Measurements from ENCODE around the gene EPC2. TPM values are rescaled to one million over a fixed set of nuclear protein-coding genes. Genes with fewer than 3 reads are reported as not detected.

Gene EPC2, protein sequence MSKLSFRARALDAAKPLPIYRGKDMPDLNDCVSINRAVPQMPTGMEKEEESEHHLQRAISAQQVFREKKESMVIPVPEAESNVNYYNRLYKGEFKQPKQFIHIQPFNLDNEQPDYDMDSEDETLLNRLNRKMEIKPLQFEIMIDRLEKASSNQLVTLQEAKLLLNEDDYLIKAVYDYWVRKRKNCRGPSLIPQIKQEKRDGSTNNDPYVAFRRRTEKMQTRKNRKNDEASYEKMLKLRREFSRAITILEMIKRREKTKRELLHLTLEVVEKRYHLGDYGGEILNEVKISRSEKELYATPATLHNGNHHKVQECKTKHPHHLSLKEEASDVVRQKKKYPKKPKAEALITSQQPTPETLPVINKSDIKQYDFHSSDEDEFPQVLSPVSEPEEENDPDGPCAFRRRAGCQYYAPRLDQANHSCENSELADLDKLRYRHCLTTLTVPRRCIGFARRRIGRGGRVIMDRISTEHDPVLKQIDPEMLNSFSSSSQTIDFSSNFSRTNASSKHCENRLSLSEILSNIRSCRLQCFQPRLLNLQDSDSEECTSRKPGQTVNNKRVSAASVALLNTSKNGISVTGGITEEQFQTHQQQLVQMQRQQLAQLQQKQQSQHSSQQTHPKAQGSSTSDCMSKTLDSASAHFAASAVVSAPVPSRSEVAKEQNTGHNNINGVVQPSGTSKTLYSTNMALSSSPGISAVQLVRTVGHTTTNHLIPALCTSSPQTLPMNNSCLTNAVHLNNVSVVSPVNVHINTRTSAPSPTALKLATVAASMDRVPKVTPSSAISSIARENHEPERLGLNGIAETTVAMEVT
- total RNA-seq, result 10 to 100 TPM; 13.4 to 42.9 (median 30.7) TPM

DNA sequence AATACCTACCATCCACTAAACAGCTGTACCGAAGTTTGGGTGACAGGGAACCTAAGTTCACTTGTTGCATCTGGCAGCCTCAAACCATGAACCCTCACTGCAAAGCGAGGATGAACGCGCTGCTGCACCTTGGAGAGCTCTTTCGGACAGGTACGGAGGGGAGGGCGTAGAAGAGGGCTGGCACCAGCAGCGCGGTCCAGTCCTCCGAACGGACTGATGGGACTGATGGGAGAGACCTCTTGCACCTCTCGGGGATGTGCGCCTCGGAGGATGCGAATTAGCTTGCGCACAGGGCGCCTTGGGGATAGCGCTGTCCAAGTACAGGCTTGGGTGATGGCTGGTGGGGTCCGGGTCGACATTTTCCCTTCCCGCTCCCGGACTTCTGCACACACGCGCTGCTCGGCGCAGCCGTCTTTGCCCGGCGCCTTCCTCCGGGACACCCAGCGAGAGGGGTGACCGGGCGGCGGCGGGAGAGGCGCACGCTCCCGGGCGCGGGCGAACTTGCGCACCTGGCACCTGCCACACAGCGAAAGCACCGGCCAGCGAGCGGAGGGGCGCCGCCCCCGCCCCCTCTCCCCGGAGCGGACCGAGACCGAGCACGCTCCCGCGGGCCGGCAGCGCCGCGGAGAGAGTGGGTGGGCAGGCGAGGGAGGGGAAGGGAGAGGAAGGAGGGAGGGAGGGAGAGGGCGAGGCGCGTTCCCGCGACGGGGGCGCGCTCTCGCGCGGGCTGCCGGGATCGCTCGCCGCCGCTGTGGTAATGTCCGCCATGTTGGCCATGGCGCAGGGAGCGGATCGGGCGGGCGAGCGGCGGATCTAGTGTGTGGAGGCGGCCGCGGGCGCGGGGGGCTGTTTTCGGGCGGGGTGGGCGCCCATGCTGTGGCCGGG, at the start of gene EPC2:
TSS of gene EPC2 (plus strand) at position 754 of the 885 bp plus-strand sequence. CDS start 267 bp downstream, outside the sequence.
- Histone ChIP-seq H3K4me1 (replicated peaks in 1 of 2) (peaks cover 4 to 8% of the 10 kb centered on the region in 2 donors), H3K4me3 (peak within 1 kb of the TSS; percentile 74 to 97 (median 87)), H3K27ac (peak within 1 kb of the TSS; percentile 99)
- in situ Hi-C loops (cut with MboI; ENCODE audit: low pct_unique_long_range_greater_than_20kb in 2 of 9, low sequenced_read_pairs in 9 of 9, unreplicated experiment in 9 of 9), result loop anchor here in 3 of 9 experiments (25.0 kb wide), 1 partner anchor 343 kb away; no protein-coding TSS in a partner anchor
- 0% methylated on average over 1 to 7 of the region's 94 CpGs; no CpG with 5 or more reads in 6 of the 10 experiments for WGBS, 10 experiments
- ATAC-seq (replicated peaks in 6 of 8), result peak; percentile 58 to 74 (median 67)

DNA sequence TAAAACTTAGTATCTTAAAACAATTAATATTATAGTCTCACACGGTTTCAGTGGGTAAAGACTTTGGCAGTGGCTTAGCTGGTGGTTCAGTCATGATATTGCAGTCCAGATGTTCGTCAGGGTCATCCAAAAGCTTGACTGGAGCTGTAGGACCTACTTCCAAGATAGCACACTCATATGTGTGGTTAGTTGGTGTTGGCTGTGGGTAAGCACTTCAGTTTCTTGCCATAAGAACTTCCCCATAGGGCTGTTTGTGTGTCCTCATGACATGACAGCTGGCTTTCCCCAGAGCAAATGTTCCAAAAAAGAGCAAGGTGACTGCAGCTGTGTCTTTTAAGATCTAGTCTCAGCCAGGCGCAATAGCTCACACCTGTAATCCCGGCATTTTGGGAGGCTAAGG, 48.5 kb upstream of the EPC2 start:
- Histone ChIP-seq H3K4me3 (no peak overlapping the region), H3K27ac (no peak overlapping the region), H3K4me1 (replicated peaks in 1 of 2) (no peaks in the 10 kb centered on the region)
- WGBS, 10 experiments, result 0 to 100% (median 80%) methylated on average over 1 to 4 of the region's 4 CpGs; no CpG with 5 or more reads in 1 of the 10 experiments
- in situ Hi-C loops (cut with MboI; ENCODE audit: low pct_unique_long_range_greater_than_20kb in 2 of 9, low sequenced_read_pairs in 9 of 9, unreplicated experiment in 9 of 9), result no loop called here
- ATAC-seq (replicated peaks in 6 of 8), result no peak

DNA sequence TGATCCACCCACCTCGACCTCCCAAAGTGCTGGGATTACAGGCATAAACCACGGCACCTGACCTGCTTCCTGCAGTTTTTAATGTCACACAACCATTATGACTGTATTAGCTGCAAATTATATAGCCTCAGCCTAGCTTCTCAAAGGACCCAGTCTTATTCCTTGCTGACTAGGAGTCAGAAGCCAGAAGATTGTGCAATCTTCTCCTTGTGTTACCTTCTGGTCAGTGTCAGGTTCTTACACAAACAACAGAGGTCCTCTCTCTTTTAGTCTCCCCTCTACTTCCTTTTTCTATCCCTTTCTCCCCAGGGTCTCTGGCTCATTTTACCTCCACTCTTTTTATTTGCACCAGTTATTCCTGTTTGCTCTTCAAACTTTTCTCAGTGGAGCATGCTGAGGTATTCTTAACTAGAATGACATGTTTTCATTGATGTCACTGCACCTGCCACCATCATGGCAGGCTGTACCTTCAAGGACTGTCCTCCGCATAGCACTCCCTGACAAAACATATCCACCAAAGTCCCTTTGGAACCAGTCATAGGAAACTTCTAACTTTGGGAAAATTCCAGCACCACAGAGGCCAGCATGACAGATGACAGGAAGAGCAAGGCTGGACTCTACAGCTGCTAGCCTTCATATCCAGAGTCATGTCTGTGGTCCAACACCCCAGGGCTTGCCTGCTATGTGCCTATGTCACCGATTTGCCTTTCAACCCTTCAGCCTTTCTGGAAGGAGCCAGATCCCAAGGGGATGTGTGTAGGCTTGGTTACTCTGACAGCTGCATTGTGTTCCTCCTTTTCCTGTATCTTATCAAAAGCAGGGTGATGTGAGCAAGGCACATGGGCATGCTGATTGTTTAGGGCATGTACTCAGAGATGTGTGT, 45.2 kb upstream of the EPC2 start:
- H3K4me1 ChIP-seq (replicated peaks in 1 of 2), result no peaks in the 10 kb centered on the region
- no peak overlapping the region for H3K4me3 ChIP-seq
- no peak for ATAC-seq (replicated peaks in 6 of 8)
- in situ Hi-C loops (cut with MboI; ENCODE audit: low pct_unique_long_range_greater_than_20kb in 2 of 9, low sequenced_read_pairs in 9 of 9, unreplicated experiment in 9 of 9), result no loop called here
- no peak overlapping the region for H3K27ac ChIP-seq
- 0 to 100% (median 83%) methylated on average over 1 to 4 of the region's 4 CpGs; no CpG with 5 or more reads in 3 of the 10 experiments for WGBS, 10 experiments

DNA sequence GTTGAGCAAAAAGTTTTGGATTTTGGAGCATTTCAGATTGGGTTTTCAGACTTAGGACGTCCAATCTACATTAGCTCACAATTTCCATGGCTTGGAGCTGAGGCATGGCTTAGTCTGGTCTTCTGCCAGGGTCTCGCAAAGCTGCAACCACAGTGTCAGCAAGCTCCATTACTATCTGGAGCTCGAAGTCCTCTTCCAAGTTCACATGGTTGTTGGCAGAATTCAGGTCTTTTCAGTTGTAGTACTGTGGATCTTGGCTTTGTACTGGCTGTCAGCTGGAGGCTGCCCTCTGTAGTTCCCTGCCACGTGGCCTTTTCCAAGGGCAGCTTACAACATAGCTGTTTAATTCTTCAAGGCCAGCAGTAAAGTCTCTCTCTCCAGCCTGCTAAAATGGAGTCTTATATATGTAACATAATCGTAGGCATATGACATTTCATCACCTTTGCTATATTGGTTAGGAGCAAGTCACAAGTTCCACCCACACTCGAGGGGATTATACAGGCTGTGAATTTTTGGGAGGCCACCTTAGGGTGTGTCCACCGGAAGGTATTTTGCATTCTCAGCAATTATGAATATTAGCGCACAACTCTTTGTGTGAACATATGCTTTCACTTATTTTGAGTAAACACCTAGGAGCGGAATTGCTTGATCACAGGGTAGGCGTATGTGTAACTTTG, 41.5 kb upstream of the EPC2 start:
- in situ Hi-C loops (cut with MboI; ENCODE audit: low pct_unique_long_range_greater_than_20kb in 2 of 9, low sequenced_read_pairs in 9 of 9, unreplicated experiment in 9 of 9), result no loop called here
- Histone ChIP-seq H3K4me3 (no peak overlapping the region), H3K4me1 (replicated peaks in 1 of 2) (peaks cover 2 to 7% of the 10 kb centered on the region in 2 donors), H3K27ac (no peak overlapping the region)
- 20 to 84% (median 62%) methylated on average over 1 to 10 of the region's 10 CpGs; no CpG with 5 or more reads in 1 of the 10 experiments for WGBS, 10 experiments
- peak in 3 of 8 experiments; percentile 51 to 77 (median 62) for ATAC-seq (replicated peaks in 6 of 8)

DNA sequence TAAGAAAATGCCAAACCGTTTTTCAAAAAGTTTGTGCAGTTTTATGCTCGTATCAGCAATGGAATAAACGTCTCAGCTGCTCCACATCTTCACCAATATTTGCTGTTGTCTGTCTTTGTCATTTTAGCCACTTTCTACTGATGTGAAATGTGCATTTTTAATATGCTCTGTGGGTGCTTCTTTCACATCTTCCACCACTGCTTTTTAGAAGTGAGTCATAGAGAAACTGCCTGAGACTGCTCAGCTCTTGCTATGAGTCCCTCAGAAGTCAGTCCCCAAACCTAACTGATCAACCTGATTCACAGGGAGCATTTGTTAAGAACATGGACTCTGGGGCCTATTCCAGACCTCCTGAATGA, 41.0 kb upstream of the EPC2 start:
- peak in 2 of 8 experiments; percentile 74 to 86 for ATAC-seq (replicated peaks in 6 of 8)
- H3K4me3 ChIP-seq, result no peak overlapping the region
- in situ Hi-C loops (cut with MboI; ENCODE audit: low pct_unique_long_range_greater_than_20kb in 2 of 9, low sequenced_read_pairs in 9 of 9, unreplicated experiment in 9 of 9), result no loop called here
- H3K4me1 ChIP-seq (replicated peaks in 1 of 2), result peaks cover 2 to 7% of the 10 kb centered on the region in 2 donors
- WGBS, 10 experiments, result 0 to 70% (median 21%) methylated on average over 1 to 3 of the region's 3 CpGs; no CpG with 5 or more reads in 4 of the 10 experiments
- no peak overlapping the region for H3K27ac ChIP-seq

DNA sequence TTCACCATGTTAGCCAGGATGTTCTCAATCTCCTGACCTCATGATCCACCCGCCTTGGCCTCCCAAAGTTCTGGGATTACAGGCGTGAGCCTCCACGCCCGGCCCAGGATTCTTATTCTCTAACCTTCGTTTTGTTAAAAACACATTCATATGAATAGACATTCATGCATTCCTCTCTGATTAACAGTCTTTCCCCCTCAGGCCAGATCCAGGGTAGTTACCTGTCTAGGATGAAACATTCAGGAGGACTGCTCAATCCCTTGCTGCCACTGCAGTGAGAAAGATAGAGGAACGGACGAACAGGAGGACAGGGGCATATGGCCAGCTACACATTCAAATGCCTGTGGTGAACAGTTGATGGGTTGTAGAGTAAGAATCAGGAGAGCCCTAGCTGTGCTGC, 39.6 kb upstream of the EPC2 start:
- WGBS, 10 experiments, result 0 to 100% (median 100%) methylated on average over 1 to 2 of the region's 7 CpGs; no CpG with 5 or more reads in 5 of the 10 experiments
- H3K27ac ChIP-seq, result no peak overlapping the region
- no peak overlapping the region for H3K4me3 ChIP-seq
- no peak for ATAC-seq (replicated peaks in 6 of 8)
- H3K4me1 ChIP-seq (replicated peaks in 1 of 2), result peaks cover 6 to 7% of the 10 kb centered on the region in 2 donors
- in situ Hi-C loops (cut with MboI; ENCODE audit: low pct_unique_long_range_greater_than_20kb in 2 of 9, low sequenced_read_pairs in 9 of 9, unreplicated experiment in 9 of 9), result no loop called here

DNA sequence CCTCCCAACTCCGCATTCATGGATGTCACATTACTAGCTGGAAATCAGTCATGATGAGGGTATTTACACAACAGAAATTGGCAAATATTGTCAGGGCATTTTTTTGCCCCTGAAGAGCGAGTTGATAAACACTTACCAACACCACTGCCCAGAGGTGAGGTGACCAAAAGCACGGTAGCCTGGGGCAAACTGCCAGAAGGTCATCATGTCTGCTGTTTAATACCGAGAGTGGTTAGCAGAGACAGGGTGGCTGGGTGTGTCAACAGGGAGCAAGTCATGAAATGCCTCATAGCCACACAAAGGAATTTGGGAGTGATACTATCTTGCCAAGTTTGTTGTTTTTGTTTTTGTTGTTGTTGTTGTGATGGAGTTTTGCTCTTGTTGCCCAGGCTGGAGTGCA, 37.0 kb upstream of the EPC2 start:
- ATAC-seq (replicated peaks in 6 of 8), result no peak
- Histone ChIP-seq H3K4me1 (replicated peaks in 1 of 2) (peaks cover 6 to 7% of the 10 kb centered on the region in 2 donors), H3K27ac (no peak overlapping the region), H3K4me3 (no peak overlapping the region)
- WGBS, 10 experiments, result 78 to 100% (median 96%) methylated on average over 1 to 3 of the region's 4 CpGs; no CpG with 5 or more reads in 5 of the 10 experiments
- in situ Hi-C loops (cut with MboI; ENCODE audit: low pct_unique_long_range_greater_than_20kb in 2 of 9, low sequenced_read_pairs in 9 of 9, unreplicated experiment in 9 of 9), result no loop called here

DNA sequence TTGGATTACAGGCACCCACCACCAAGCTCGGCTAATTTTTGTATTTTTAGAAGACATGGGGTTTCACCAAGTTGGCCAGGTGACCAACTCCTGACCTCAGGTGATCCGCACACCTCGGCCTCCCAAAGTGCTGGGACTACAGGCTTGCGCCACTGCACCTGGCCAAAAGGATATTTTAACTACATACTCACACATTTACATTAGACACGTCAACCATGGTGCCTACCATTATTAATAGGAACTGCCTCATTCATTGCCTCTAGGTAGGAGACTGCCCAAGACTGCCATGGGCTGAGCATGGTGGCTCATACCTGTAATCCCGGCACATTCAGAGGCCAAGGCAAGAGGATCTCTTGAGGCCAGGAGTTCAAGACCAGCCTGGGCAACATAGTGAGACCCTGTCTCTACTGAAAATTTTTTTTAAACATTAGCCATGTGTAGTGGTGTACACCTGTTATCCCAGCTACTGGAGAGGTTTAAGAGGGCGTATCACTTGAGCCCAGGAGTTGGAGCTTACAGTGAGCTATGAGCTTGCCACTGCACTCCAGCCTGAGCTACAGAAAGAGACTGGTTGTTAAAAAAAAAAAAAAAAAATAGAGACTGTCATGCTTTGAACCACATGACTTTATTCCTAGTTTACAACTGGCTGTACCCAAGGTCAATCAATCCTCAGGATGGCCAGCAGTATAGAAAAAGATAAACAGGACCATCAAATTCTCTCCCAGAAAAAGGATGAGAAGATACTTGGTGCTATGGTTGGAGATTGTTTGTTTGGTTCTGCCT, 31.1 kb upstream of the EPC2 start:
- in situ Hi-C loops (cut with MboI; ENCODE audit: low pct_unique_long_range_greater_than_20kb in 2 of 9, low sequenced_read_pairs in 9 of 9, unreplicated experiment in 9 of 9), result no loop called here
- H3K27ac ChIP-seq, result no peak overlapping the region
- WGBS, 10 experiments, result 75 to 100% (median 80%) methylated on average over 1 to 5 of the region's 7 CpGs; no CpG with 5 or more reads in 5 of the 10 experiments

DNA sequence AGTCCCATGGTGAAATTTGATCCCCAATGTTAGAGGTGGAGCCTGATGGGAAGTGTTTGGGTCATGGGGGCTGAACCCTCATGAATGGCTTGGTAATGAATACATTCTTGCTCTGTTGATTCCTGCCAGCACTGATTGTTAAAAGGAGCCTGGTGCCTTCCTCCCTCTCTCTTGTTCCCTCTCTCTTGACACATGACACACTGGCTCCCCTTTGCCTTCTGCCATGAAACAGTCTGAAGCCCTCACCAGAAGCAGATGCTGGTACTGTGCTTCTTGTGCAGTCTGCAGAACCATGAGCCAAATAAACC, 30.6 kb upstream of the EPC2 start:
- in situ Hi-C loops (cut with MboI; ENCODE audit: low pct_unique_long_range_greater_than_20kb in 2 of 9, low sequenced_read_pairs in 9 of 9, unreplicated experiment in 9 of 9), result no loop called here
- Histone ChIP-seq H3K4me3 (no peak overlapping the region), H3K27ac (no peak overlapping the region)

More for the DNA sequence above, 31.1 kb upstream of the EPC2 start:
- Histone ChIP-seq H3K4me3 (no peak overlapping the region), H3K4me1 (replicated peaks in 1 of 2) (peaks cover 7 to 18% of the 10 kb centered on the region in 2 donors)
- ATAC-seq (replicated peaks in 6 of 8), result peak in 3 of 8 experiments; percentile 12 to 42 (median 29)

DNA sequence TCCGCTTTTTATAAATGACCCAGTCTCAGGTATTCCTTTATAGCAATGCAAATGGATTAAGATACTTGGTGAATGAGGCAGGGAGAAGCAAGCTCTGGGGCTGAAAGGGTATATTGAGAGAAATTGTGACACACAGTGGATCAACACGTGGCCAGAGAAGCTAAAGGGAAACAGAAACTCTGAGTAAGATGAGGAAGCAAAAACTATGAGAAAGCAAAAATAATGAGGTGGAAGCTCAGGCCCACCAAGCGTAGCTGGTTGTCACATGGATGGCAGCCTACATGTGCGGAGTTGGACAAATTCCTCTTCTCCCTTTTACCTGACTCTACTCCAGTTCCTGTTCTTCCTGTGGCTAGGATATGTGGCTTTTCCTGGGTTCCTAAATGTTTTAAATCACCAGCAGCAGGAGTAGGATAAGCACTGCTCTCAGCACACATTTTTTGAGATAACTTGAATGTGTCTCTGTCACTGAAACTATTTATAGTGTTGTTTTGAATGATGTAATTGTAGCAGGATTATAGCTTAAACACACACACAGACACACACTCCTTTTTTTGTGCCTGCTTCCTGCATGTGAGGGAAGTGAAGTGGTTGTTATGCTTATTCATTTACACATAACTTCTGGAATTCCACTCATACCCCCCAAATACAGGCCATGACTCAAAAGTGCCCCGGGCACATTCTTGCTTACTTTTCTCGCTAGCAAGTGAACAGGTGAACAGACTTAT, 30.1 kb upstream of the EPC2 start:
- WGBS, 10 experiments, result 0 to 85% (median 60%) methylated on average over 1 to 4 of the region's 6 CpGs
- H3K4me3 ChIP-seq, result no peak overlapping the region
- in situ Hi-C loops (cut with MboI; ENCODE audit: low pct_unique_long_range_greater_than_20kb in 2 of 9, low sequenced_read_pairs in 9 of 9, unreplicated experiment in 9 of 9), result no loop called here
- ATAC-seq (replicated peaks in 6 of 8), result peak; percentile 45 to 73 (median 56)
- H3K4me1 ChIP-seq (replicated peaks in 1 of 2), result peaks cover 7 to 15% of the 10 kb centered on the region in 2 donors
- no peak overlapping the region for H3K27ac ChIP-seq

More for the DNA sequence above, 30.6 kb upstream of the EPC2 start:
- peak; percentile 53 to 88 (median 75) for ATAC-seq (replicated peaks in 6 of 8)
- peaks cover 7 to 18% of the 10 kb centered on the region in 2 donors for H3K4me1 ChIP-seq (replicated peaks in 1 of 2)
